Retinal pigment epithelial cell (primary cell): Measurements from ENCODE around the gene ZC3HAV1.

Experiments
- DNase-seq: peaks from one replicate; pipeline ENCODE4 v3.0.0-alpha.2; 2010; ENCODE audit warnings: low read depth
- H3K4me3 ChIP-seq: 2 replicates; pipeline ENCODE4 v1.5.1; 2011; ENCODE audit warnings: mild to moderate bottlenecking, low read length, control low read depth, moderate library complexity
- TF ChIP-seq, protein P1 (sequence below): conservative IDR thresholded peaks from 2 replicates; pipeline ENCODE4 v1.5.1; 2011; ENCODE audit warnings: low read depth, low read length, control low read depth, inconsistent platforms

ZC3HAV1 gene

DNA sequence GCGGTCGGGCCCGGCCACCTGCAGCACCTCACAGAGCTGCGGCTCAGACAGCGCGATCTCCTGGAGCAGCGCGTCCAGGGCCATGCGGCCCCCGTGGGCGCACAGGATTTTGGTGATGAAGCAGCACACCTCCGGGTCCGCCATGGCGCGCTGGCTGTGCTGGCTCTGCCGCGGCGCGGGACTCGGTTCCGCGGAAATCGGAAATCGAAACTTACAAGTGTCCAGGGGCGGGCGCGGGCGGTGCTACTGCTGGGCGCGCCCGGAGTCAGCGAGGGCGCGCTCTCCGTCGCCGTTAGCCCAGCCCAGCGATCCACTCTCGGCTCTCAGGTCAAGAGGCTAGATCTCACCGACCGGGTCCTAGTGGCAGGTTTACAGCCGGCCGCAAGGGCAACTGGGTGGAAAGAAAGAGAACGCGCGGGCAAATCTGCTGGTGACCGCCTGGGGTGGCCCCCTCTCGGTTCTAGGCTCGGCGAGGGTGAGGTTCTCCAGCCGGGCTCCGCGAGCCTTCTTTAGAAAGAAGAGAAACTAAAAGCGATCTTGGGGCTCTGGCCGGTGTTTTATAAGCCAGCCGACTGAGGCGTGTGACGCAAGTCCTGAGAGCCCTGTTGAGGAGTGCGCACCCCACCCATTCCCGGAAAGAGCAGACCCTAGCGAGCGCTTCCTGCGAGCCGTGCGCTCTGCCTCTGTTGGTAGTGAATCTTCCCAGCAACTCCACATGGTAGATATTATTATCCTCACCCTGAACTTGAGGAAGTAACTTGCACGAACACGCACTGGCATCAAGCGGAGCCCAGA, at the start of gene ZC3HAV1:
Gene ZC3HAV1 (minus strand): TSS at position 533 of the 795 bp plus-strand sequence. CDS start 389 bp downstream, at position 144.
- TF ChIP-seq, protein P1, sequence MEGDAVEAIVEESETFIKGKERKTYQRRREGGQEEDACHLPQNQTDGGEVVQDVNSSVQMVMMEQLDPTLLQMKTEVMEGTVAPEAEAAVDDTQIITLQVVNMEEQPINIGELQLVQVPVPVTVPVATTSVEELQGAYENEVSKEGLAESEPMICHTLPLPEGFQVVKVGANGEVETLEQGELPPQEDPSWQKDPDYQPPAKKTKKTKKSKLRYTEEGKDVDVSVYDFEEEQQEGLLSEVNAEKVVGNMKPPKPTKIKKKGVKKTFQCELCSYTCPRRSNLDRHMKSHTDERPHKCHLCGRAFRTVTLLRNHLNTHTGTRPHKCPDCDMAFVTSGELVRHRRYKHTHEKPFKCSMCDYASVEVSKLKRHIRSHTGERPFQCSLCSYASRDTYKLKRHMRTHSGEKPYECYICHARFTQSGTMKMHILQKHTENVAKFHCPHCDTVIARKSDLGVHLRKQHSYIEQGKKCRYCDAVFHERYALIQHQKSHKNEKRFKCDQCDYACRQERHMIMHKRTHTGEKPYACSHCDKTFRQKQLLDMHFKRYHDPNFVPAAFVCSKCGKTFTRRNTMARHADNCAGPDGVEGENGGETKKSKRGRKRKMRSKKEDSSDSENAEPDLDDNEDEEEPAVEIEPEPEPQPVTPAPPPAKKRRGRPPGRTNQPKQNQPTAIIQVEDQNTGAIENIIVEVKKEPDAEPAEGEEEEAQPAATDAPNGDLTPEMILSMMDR = no peak
- DNase-seq = no peak
- H3K4me3 ChIP-seq = peak within 1 kb of the TSS; percentile 88

DNA sequence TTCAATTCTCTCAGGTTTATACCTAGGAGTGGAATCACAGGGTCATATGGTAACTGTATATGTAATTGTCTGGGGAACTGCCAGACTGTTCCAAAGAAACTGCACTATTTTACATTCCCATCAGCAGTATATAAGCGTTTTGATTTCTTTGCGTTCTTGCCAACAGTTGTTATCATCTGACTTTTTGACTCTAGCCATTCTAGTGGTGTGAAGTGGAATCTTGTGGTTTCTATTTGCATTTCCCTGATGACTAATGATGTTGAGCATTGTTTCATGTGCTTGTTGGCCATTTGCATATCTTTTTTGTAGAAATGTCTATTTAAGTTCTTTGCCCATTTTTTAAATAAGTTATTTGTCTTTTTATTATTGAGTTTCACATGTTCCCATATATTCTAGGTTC, 44.3 kb upstream of the ZC3HAV1 start:
- DNase-seq = peak; percentile 75
- TF ChIP-seq, protein P1 = no peak
- no peak overlapping the region for H3K4me3 ChIP-seq

DNA sequence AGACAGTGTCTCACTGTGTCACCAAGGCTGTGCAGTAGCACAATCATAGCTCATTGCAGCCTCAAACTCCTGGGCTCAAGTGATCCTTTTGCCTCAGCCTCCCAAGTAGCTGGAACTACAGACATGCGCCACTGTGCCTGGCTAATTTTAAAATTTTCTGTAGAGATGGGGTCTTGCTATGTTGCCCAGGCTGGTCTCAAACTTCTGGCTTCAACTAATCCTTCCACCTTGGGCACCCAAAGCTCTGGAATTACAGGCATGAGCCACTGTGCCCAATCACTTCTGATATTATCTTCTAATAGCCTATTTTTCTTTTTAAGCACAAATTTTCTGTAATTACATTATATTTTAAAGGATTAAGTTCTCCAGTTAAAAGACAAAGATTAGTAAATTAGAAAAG, 42.6 kb upstream of the ZC3HAV1 start:
- TF ChIP-seq, protein P1 = no peak
- H3K4me3 ChIP-seq = no peak overlapping the region
- no peak for DNase-seq

DNA sequence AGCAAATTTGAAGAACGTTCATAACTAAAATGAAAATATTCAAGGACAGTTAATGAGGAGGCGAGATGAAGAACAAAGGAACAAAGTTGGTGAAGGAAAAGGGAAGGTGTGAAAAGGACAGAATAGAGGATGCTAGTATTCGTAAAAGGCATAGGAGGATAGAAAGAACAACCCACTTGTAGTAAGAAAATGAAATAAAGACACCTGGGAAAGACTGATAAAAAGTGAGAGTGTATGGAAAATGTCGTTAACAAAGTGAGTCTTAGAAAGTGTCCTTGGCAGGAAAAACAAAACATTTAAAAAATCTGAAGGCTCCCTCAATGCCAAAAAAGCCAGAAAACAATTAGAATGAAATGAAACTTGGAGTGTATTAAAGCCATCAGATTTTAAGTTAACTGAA, 29.6 kb upstream of the ZC3HAV1 start:
- no peak for DNase-seq
- TF ChIP-seq, protein P1 = no peak
- H3K4me3 ChIP-seq = no peak overlapping the region

DNA sequence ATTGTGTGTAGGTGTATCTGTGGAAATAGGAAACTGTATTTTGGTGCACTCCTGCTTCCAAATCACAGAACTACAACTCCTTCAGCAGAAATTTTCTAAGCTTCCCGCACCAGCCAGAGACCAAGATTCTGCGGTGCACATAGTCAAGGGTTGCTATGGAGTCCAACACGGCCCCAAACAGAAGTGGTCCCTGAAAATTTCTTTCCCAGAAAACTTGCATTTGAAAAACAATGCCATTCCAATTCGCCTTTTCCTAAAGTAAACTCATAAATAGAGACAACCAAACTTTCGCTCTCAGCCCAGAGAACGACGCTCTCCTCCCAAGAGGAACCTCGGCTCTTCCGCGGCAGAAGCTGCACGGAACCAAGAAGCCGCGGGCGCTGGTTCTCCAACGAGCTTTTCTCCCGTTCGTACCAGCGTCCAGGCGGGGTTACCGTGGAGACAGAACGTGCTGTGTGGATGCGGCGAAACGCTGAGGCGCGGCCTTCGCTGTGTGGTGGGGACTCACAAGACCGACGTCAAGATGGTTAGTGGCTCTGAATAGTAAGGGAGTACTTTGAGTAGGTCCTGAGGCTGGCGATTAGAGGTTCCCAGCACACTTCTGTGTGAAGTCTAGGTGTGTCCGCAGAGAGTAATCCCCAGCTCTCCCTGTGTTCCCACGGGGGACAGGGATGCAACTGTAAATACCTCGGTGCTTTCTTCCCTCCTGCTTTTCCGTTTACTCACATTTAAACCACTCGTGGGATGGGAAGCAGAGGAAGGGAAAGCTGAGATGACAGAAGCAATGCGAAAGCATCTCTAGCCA, 24.0 kb upstream of the ZC3HAV1 start:
- H3K4me3 ChIP-seq = peak overlapping the region; percentile 88
- DNase-seq = peak; percentile 38
- TF ChIP-seq, protein P1 = no peak

DNA sequence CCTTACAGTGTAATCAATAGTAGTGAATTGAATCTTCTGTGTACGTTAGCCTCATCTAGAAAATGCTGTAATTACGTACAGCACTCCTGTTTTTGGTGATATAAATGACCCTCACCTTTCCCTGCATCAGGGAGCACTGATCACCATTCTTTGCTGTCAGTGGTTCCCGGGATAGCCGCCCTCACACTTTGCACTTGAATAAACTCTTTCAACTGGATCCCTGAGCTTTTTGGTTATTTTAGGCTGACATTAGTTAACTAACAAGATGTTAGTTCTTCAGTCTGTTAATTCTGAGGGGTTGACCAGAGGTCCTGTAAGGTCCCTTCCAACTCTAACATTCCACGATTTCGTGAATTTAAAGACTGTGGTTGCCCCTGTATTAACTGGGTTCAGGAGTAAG, 23.4 kb upstream of the ZC3HAV1 start:
- DNase-seq = no peak
- H3K4me3 ChIP-seq = peak overlapping the region; percentile 88
- TF ChIP-seq, protein P1 = no peak
